ENCODE measurements around the gene NPAS3.

The NPAS3 gene

DNA sequence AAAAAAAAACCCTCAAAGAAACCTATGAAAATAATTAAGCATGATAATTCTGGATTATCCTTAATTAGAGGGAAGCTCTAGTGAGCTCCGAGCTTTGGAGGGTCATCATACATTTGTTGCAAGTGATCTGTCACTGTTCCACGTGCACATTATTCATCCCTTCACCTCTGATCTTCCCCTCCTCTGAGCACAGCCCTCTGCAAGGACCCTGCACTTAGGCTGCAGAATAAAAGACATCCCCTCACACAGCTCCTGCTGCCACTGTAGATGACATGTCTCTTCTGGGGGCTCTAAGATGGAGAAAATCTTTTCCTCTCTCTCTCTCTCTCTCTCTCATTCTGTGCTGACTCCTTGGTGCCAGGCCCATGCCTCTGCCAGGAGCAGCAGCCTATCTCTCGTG, 711.8 kb downstream of the NPAS3 start:
- TF ChIP-seq TAF1 (IDR thresholded peaks at IDR 0.05; ENCODE audit: borderline replicate concordance, insufficient read depth, low read length) (no peak), SIN3A (IDR thresholded peaks at IDR 0.05; ENCODE audit: borderline replicate concordance, insufficient read depth, low read length) (no peak), POLR2AphosphoS5 (IDR thresholded peaks at IDR 0.05; ENCODE audit: low read depth, low read length) (no peak), FOXP2 (optimal IDR thresholded peaks at IDR 0.05; ENCODE audit: borderline replicate concordance, extremely low read depth, extremely low read length, insufficient read depth) (no peak)
- TF ChIP-seq, protein P1, sequence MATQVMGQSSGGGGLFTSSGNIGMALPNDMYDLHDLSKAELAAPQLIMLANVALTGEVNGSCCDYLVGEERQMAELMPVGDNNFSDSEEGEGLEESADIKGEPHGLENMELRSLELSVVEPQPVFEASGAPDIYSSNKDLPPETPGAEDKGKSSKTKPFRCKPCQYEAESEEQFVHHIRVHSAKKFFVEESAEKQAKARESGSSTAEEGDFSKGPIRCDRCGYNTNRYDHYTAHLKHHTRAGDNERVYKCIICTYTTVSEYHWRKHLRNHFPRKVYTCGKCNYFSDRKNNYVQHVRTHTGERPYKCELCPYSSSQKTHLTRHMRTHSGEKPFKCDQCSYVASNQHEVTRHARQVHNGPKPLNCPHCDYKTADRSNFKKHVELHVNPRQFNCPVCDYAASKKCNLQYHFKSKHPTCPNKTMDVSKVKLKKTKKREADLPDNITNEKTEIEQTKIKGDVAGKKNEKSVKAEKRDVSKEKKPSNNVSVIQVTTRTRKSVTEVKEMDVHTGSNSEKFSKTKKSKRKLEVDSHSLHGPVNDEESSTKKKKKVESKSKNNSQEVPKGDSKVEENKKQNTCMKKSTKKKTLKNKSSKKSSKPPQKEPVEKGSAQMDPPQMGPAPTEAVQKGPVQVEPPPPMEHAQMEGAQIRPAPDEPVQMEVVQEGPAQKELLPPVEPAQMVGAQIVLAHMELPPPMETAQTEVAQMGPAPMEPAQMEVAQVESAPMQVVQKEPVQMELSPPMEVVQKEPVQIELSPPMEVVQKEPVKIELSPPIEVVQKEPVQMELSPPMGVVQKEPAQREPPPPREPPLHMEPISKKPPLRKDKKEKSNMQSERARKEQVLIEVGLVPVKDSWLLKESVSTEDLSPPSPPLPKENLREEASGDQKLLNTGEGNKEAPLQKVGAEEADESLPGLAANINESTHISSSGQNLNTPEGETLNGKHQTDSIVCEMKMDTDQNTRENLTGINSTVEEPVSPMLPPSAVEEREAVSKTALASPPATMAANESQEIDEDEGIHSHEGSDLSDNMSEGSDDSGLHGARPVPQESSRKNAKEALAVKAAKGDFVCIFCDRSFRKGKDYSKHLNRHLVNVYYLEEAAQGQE (IDR thresholded peaks at IDR 0.05; ENCODE audit: insufficient read depth in 1 of 2, low read depth in 2 of 2, low read length in 2 of 2): no peak

DNA sequence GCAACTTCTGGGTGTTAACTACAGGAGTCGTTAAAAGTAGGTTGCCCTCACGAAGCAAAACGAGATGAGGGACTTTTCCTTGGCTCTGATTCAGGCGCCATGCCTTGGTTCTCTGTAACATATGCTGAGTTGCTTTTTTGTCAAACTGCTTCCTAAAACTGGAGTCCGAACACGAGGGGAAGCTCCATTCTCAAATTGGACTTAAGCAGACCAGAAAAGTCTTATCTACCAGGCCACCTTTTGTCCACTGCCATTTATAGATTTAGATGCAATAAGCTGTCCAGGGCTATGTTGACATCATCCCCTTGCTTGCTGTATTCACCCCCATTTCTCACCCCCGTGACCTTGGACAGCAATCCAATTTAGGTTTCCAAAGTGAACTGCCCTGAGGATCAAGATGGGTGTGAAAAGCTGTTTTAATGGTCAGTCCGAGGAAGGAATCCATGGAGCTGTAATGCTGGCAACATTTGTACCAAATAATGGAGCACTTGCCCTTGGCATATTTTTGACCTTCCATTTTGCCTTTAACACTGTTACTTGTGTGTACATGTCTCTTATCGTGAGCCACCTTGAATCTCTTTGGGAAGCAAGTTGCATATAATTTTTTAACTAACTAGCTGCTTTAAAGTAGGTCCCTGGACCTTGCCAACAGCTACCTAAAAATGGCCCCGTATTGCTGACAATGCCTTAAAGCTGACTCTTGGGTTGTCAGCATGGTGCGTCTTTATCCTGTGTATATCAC, 714.1 kb downstream of the NPAS3 start:
- TF ChIP-seq SIN3A (IDR thresholded peaks at IDR 0.05; ENCODE audit: borderline replicate concordance, insufficient read depth, low read length) (no peak), TAF1 (IDR thresholded peaks at IDR 0.05; ENCODE audit: borderline replicate concordance, insufficient read depth, low read length) (no peak), POLR2AphosphoS5 (IDR thresholded peaks at IDR 0.05; ENCODE audit: low read depth, low read length) (no peak), FOXP2 (optimal IDR thresholded peaks at IDR 0.05; ENCODE audit: borderline replicate concordance, extremely low read depth, extremely low read length, insufficient read depth) (no peak)
- TF ChIP-seq, protein P1 (IDR thresholded peaks at IDR 0.05; ENCODE audit: insufficient read depth in 1 of 2, low read depth in 2 of 2, low read length in 2 of 2): no peak

DNA sequence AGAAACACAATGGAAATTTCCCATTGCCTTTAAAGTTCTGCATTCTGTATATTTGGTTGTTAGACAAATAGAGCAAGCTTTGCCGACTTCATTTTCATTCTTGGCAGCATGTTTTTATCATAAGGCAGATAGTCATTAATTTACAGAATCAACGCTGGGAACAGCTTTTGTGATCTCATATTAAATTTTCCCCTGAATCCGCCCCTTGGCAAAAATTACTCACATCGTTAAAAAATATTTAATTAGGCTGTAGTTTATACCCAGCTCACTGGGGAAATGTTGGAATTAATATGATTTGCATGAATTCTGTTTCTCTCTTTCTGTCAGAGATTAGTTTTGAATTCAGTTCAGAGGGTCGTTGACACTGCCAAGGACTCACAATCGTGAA, 714.6 kb downstream of the NPAS3 start:
- TF ChIP-seq POLR2AphosphoS5 (IDR thresholded peaks at IDR 0.05; ENCODE audit: low read depth, low read length) (no peak), FOXP2 (optimal IDR thresholded peaks at IDR 0.05; ENCODE audit: borderline replicate concordance, extremely low read depth, extremely low read length, insufficient read depth) (no peak), TAF1 (IDR thresholded peaks at IDR 0.05; ENCODE audit: borderline replicate concordance, insufficient read depth, low read length) (no peak), SIN3A (IDR thresholded peaks at IDR 0.05; ENCODE audit: borderline replicate concordance, insufficient read depth, low read length) (no peak)
- TF ChIP-seq, protein P1 (IDR thresholded peaks at IDR 0.05; ENCODE audit: insufficient read depth in 1 of 2, low read depth in 2 of 2, low read length in 2 of 2): no peak

DNA sequence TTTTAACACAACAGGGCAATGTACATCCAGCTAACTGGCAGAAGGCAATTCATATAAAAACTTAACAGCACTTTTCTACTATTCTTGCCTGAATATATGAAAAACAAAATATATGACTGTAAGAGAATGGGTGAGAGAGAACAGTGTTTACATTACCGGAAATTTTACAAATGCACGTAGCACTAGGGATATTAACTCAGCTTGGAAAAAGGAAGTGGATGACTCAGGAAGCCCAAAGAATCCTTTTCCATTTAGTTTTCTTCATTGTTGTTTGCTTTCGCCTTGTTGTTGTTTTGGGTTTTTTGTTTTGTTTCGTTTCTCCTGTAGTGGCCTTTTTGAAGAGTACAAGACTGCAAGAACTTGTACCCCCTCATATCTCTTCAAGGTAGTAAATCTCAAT, 716.7 kb downstream of the NPAS3 start:
- TF ChIP-seq POLR2AphosphoS5 (IDR thresholded peaks at IDR 0.05; ENCODE audit: low read depth, low read length) (no peak), TAF1 (IDR thresholded peaks at IDR 0.05; ENCODE audit: borderline replicate concordance, insufficient read depth, low read length) (no peak), FOXP2 (optimal IDR thresholded peaks at IDR 0.05; ENCODE audit: borderline replicate concordance, extremely low read depth, extremely low read length, insufficient read depth) (no peak), SIN3A (IDR thresholded peaks at IDR 0.05; ENCODE audit: borderline replicate concordance, insufficient read depth, low read length) (no peak)
- TF ChIP-seq, protein P1 (IDR thresholded peaks at IDR 0.05; ENCODE audit: insufficient read depth in 1 of 2, low read depth in 2 of 2, low read length in 2 of 2): no peak

All from PFSK-1 (cell line).